BJ (cell line): ENCODE results near the gene ATP1A3. TPM values are rescaled to one million over a fixed set of nuclear protein-coding genes. Genes with fewer than 3 reads are reported as not detected.

Experiments
- CTCF ChIA-PET: fragments of 350-600 bp; formaldehyde crosslinking; extraction: SDS; loops from one replicate; lab custom pipeline; 2021; ENCODE audit warnings: antibody characterized with exemption, inconsistent platforms; lab: Yijun Ruan, JAX
- POLR2A ChIA-PET: fragments of 300-600 bp; sonication (Branson Sonifier 250); formaldehyde crosslinking; extraction: SDS; loops from one replicate; lab custom pipeline; 2021; ENCODE audit warnings: antibody characterized with exemption; lab: Charles Lee
- DNase-seq: peaks from one replicate; pipeline ENCODE4 v3.0.0-alpha.2; 2011; ENCODE audit warnings: low read depth
- H3K27me3 ChIP-seq: 2 replicates; pipeline ENCODE4 v1.6.0; 2011; ENCODE audit warnings: low read length; ENCODE audit not compliant: control insufficient read depth, insufficient read depth
- H3K36me3 ChIP-seq: 2 replicates; pipeline ENCODE4 v1.5.1; 2011; ENCODE audit warnings: low read length; ENCODE audit not compliant: control insufficient read depth, insufficient read depth
- H3K4me3 ChIP-seq: 2 replicates; pipeline ENCODE4 v1.5.1; 2011; ENCODE audit warnings: low read depth, mild to moderate bottlenecking, control low read depth, low read length
- CTCF ChIP-seq: IDR thresholded peaks from 2 replicates; pipeline ENCODE4 v1.5.1; 2011; ENCODE audit warnings: low read depth, mild to moderate bottlenecking, control low read depth, inconsistent platforms, low read length, moderate library complexity; ENCODE audit not compliant: insufficient read depth
- polyA plus RNA-seq: library from polyadenylated mRNA; depleted of rRNA; stranded (reverse); fragments of >200 nt; gene quantifications from 2 replicates; pipeline ENCODE4 v1.2.3, GENCODE V29; 2011

ATP1A3 gene
- polyA plus RNA-seq, 1 experiment = 0.32 TPM

- POLR2A ChIA-PET = no interaction called here
- no peak overlapping the region for H3K4me3 ChIP-seq
Measured at GRCh38 chr19:42010245-42011126, 16.5 kb upstream of the ATP1A3 start.

GRCh38 chr19:42006569-42006968, 12.5 kb upstream of the ATP1A3 start:
- ChIA-PET POLR2A (no interaction called here), CTCF (no interaction called here)
- no peaks in the 10 kb centered on the region for H3K36me3 ChIP-seq
- peaks cover 3% of the 10 kb centered on the region for H3K27me3 ChIP-seq
- no peak overlapping the region for H3K4me3 ChIP-seq
- no peak for TF ChIP-seq CTCF
- DNase-seq = no peak

More at GRCh38 chr19:42010245-42011126, 16.5 kb upstream of the ATP1A3 start:
- DNase-seq = no peak
- H3K27me3 ChIP-seq = peaks cover 3% of the 10 kb centered on the region; the same call in 1 of the 2 replicates
- H3K36me3 ChIP-seq = no peaks in the 10 kb centered on the region
- CTCF ChIA-PET = interaction anchor here (1.0 to 2.3 kb wide), 4 partner anchors 11 to 24 kb away, joined by 4 to 8 read pairs (median 6); no protein-coding TSS in a partner anchor
- TF ChIP-seq CTCF = no peak

- Histone ChIP-seq H3K4me3 (no peak overlapping the region), H3K27me3 (peaks cover 7% of the 10 kb centered on the region)
Measured at GRCh38 chr19:42005504-42005903, 11.5 kb upstream of the ATP1A3 start.

GRCh38 chr19:42003506-42004294, 9.7 kb upstream of the ATP1A3 start:
- H3K4me3 ChIP-seq = no peak overlapping the region
- H3K36me3 ChIP-seq = no peaks in the 10 kb centered on the region
- H3K27me3 ChIP-seq = peaks cover 22% of the 10 kb centered on the region
- ChIA-PET CTCF (interaction anchor here (0.9 kb wide), 1 partner anchor 25 kb away, joined by 3 read pairs; no protein-coding TSS in a partner anchor), POLR2A (no interaction called here)
- no peak for DNase-seq
- TF ChIP-seq CTCF = no peak

More at GRCh38 chr19:42005504-42005903, 11.5 kb upstream of the ATP1A3 start:
- DNase-seq = no peak
- CTCF ChIA-PET = interaction anchor here (0.5 to 1.2 kb wide), 3 partner anchors 28 to 110 kb away, joined by 3 to 4 read pairs (median 4); no protein-coding TSS in a partner anchor
- no peak for TF ChIP-seq CTCF
- no peaks in the 10 kb centered on the region for H3K36me3 ChIP-seq
- POLR2A ChIA-PET = no interaction called here

GRCh38 chr19:41999878-42000208, 5.8 kb upstream of the ATP1A3 start:
- CTCF ChIA-PET = interaction anchor here (2.0 to 4.3 kb wide), 4 partner anchors 8 to 38 kb away, joined by 4 to 33 read pairs (median 11); no protein-coding TSS in a partner anchor
- Histone ChIP-seq H3K4me3 (no peak overlapping the region), H3K27me3 (peaks cover 31% of the 10 kb centered on the region), H3K36me3 (no peaks in the 10 kb centered on the region)
- POLR2A ChIA-PET = no interaction called here
- no peak for TF ChIP-seq CTCF
- no peak for DNase-seq
